Sigmoid colon (tissue), 3 donors: Measurements from ENCODE around the gene DOC2A.

ENCODE experiments used
- POLR2A ChIP-seq, 2 donors: fragments of 450-650 bp; IDR thresholded peaks; one replicate each; pipeline ENCODE4 v1.6.1; 2016; ENCODE audit warnings: antibody characterized with exemption in 2 of 2, mild to moderate bottlenecking in 2 of 2, moderate library complexity in 2 of 2
- TF ChIP-seq, protein P1 (sequence below), 4 experiments: fragments of 450-650 bp in 3 of 4; fragments of 200-600 bp in 1 of 4; IDR thresholded peaks; one replicate each; pipeline ENCODE4 v1.5.1; 2016 to 2019; ENCODE audit warnings: antibody characterized with exemption in 4 of 4, mild to moderate bottlenecking in 3 of 4, moderate library complexity in 2 of 4

GRCh38 chr16:29982560-29983419 is 28.0 kb downstream of the DOC2A start:
- TF ChIP-seq, protein P1, sequence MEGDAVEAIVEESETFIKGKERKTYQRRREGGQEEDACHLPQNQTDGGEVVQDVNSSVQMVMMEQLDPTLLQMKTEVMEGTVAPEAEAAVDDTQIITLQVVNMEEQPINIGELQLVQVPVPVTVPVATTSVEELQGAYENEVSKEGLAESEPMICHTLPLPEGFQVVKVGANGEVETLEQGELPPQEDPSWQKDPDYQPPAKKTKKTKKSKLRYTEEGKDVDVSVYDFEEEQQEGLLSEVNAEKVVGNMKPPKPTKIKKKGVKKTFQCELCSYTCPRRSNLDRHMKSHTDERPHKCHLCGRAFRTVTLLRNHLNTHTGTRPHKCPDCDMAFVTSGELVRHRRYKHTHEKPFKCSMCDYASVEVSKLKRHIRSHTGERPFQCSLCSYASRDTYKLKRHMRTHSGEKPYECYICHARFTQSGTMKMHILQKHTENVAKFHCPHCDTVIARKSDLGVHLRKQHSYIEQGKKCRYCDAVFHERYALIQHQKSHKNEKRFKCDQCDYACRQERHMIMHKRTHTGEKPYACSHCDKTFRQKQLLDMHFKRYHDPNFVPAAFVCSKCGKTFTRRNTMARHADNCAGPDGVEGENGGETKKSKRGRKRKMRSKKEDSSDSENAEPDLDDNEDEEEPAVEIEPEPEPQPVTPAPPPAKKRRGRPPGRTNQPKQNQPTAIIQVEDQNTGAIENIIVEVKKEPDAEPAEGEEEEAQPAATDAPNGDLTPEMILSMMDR (IDR thresholded peaks at IDR 0.05): no peak
- no peak for TF ChIP-seq POLR2A (IDR thresholded peaks at IDR 0.05)
